Measurements from ENCODE around the gene PREX1.

DNA sequence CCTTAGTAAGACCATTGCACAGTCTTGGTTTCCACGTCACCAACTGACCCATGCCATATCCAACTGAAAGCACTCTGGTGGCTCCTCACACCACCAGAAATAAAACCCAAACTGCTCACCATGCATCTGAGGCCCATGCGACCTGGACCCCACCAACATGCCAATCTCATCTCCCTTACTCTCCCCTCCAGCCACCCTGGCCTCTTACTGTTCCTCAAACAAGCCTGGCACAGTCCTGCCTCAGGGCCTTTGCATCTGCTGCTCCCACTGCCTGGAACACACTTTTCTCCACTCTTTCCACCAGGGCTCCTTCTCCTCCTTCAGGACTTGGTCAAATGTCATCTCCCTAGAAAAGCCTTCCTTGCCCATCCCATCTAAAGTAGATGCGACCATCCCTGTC is 8.7 kb downstream of the PREX1 start:
- TF ChIP-seq POLR2AphosphoS5 (IDR thresholded peaks at IDR 0.05; ENCODE audit: low read depth, low read length), result no peak
- TF ChIP-seq MEF2A (IDR thresholded peaks at IDR 0.05; ENCODE audit: borderline replicate concordance, low read depth), result no peak
- TF ChIP-seq SIN3A (IDR thresholded peaks at IDR 0.05; ENCODE audit: borderline replicate concordance, low read depth, low read length), result no peak
- TF ChIP-seq, protein P1, sequence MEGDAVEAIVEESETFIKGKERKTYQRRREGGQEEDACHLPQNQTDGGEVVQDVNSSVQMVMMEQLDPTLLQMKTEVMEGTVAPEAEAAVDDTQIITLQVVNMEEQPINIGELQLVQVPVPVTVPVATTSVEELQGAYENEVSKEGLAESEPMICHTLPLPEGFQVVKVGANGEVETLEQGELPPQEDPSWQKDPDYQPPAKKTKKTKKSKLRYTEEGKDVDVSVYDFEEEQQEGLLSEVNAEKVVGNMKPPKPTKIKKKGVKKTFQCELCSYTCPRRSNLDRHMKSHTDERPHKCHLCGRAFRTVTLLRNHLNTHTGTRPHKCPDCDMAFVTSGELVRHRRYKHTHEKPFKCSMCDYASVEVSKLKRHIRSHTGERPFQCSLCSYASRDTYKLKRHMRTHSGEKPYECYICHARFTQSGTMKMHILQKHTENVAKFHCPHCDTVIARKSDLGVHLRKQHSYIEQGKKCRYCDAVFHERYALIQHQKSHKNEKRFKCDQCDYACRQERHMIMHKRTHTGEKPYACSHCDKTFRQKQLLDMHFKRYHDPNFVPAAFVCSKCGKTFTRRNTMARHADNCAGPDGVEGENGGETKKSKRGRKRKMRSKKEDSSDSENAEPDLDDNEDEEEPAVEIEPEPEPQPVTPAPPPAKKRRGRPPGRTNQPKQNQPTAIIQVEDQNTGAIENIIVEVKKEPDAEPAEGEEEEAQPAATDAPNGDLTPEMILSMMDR (IDR thresholded peaks at IDR 0.05), result no peak
- no peak for TF ChIP-seq TCF12 (IDR thresholded peaks at IDR 0.05)
- TF ChIP-seq RCOR1 (IDR thresholded peaks at IDR 0.05; ENCODE audit: low read length), result no peak
- no peak for TF ChIP-seq EZH2phosphoT487 (IDR thresholded peaks at IDR 0.05; ENCODE audit: borderline replicate concordance, low read depth)
- TF ChIP-seq RAD21 (IDR thresholded peaks at IDR 0.05; ENCODE audit: low read length), result no peak
- TF ChIP-seq, protein P2, sequence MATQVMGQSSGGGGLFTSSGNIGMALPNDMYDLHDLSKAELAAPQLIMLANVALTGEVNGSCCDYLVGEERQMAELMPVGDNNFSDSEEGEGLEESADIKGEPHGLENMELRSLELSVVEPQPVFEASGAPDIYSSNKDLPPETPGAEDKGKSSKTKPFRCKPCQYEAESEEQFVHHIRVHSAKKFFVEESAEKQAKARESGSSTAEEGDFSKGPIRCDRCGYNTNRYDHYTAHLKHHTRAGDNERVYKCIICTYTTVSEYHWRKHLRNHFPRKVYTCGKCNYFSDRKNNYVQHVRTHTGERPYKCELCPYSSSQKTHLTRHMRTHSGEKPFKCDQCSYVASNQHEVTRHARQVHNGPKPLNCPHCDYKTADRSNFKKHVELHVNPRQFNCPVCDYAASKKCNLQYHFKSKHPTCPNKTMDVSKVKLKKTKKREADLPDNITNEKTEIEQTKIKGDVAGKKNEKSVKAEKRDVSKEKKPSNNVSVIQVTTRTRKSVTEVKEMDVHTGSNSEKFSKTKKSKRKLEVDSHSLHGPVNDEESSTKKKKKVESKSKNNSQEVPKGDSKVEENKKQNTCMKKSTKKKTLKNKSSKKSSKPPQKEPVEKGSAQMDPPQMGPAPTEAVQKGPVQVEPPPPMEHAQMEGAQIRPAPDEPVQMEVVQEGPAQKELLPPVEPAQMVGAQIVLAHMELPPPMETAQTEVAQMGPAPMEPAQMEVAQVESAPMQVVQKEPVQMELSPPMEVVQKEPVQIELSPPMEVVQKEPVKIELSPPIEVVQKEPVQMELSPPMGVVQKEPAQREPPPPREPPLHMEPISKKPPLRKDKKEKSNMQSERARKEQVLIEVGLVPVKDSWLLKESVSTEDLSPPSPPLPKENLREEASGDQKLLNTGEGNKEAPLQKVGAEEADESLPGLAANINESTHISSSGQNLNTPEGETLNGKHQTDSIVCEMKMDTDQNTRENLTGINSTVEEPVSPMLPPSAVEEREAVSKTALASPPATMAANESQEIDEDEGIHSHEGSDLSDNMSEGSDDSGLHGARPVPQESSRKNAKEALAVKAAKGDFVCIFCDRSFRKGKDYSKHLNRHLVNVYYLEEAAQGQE (IDR thresholded peaks at IDR 0.05; ENCODE audit: low read depth, low read length), result no peak
- TF ChIP-seq, protein P3, sequence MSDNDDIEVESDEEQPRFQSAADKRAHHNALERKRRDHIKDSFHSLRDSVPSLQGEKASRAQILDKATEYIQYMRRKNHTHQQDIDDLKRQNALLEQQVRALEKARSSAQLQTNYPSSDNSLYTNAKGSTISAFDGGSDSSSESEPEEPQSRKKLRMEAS (IDR thresholded peaks at IDR 0.05; ENCODE audit: low read depth), result no peak
- TF ChIP-seq, protein P4, sequence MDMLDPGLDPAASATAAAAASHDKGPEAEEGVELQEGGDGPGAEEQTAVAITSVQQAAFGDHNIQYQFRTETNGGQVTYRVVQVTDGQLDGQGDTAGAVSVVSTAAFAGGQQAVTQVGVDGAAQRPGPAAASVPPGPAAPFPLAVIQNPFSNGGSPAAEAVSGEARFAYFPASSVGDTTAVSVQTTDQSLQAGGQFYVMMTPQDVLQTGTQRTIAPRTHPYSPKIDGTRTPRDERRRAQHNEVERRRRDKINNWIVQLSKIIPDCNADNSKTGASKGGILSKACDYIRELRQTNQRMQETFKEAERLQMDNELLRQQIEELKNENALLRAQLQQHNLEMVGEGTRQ (IDR thresholded peaks at IDR 0.05; ENCODE audit: borderline replicate concordance, low read depth, low read length), result no peak
- no peak for TF ChIP-seq YY1 (IDR thresholded peaks at IDR 0.05; ENCODE audit: low read depth)
- no peak for TF ChIP-seq EP300 (IDR thresholded peaks at IDR 0.05; ENCODE audit: borderline replicate concordance in 1 of 2, low read depth in 1 of 2, low read length in 1 of 2)
- TF ChIP-seq ELF1 (IDR thresholded peaks at IDR 0.05), result no peak
